ENCODE data around the gene KCNQ2.

GRCh38 chr20:63493563-63494020 is 21.1 kb upstream of the KCNQ2 start:
- no peak for TF ChIP-seq POLR2A (IDR thresholded peaks at IDR 0.05)
- TF ChIP-seq, protein P1, sequence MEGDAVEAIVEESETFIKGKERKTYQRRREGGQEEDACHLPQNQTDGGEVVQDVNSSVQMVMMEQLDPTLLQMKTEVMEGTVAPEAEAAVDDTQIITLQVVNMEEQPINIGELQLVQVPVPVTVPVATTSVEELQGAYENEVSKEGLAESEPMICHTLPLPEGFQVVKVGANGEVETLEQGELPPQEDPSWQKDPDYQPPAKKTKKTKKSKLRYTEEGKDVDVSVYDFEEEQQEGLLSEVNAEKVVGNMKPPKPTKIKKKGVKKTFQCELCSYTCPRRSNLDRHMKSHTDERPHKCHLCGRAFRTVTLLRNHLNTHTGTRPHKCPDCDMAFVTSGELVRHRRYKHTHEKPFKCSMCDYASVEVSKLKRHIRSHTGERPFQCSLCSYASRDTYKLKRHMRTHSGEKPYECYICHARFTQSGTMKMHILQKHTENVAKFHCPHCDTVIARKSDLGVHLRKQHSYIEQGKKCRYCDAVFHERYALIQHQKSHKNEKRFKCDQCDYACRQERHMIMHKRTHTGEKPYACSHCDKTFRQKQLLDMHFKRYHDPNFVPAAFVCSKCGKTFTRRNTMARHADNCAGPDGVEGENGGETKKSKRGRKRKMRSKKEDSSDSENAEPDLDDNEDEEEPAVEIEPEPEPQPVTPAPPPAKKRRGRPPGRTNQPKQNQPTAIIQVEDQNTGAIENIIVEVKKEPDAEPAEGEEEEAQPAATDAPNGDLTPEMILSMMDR (IDR thresholded peaks at IDR 0.05) = no peak
